ENCODE data around the gene HAT1. TPM values are rescaled to one million over a fixed set of nuclear protein-coding genes. Genes with fewer than 3 reads are reported as not detected.

The HAT1 gene
- total and polyA plus RNA-seq, 10 of the 15 experiments (the other 5 are each of a cell fraction or from before 2014, with no cell fraction given), result 60.0 to 225 (median 130) TPM

GRCh38 chr2:172012677-172013391 is 90.6 kb downstream of the HAT1 start:
- ChIA-PET RAD21 (ENCODE audit: unreplicated experiment) (no interaction called here), CTCF (no interaction called here), SMC1A (ENCODE audit: uncharacterized antibody, unreplicated experiment) (interaction anchor here (1.1 to 1.6 kb wide), 2 partner anchors 11 to 50 kb away, joined by 3 to 4 read pairs; no protein-coding TSS in a partner anchor), POLR2A (no interaction called here)
- Histone ChIP-seq H2AFZ (ENCODE audit: control insufficient read depth, low read depth, low read length) (no peak overlapping the region; the same call in 1 of the 2 replicates), H3K9ac (ENCODE audit: control insufficient read depth, insufficient read depth, low read length) (no peak overlapping the region), H4K20me1 (ENCODE audit: control insufficient read depth, insufficient read depth) (no peaks in the 10 kb centered on the region), H3K4me1 (ENCODE audit: control insufficient read depth, insufficient read depth, low read length) (peaks cover 17% of the 10 kb centered on the region), H3K79me2 (ENCODE audit: control insufficient read depth, insufficient read depth, low read length) (no peaks in the 10 kb centered on the region), H3K27ac (ENCODE audit: control insufficient read depth, insufficient read depth) (no peak overlapping the region), H3K4me2 (ENCODE audit: control insufficient read depth, insufficient read depth) (no peak overlapping the region; the same call in 1 of the 2 replicates), H3K36me3 (ENCODE audit: control insufficient read depth in 2 of 2, insufficient read depth in 2 of 2, low read length in 1 of 2) (no peaks in the 10 kb centered on the region), H3K9me3 (replicated peaks; ENCODE audit: control insufficient read depth, insufficient read depth, low read length) (no peaks in the 10 kb centered on the region), H3K4me3 (no peak overlapping the region), H3K27me3 (replicated peaks in 1 of 2; ENCODE audit: control insufficient read depth in 2 of 2, insufficient read depth in 2 of 2, low read length in 1 of 2) (no peaks in the 10 kb centered on the region)
- FAIRE-seq, result no peak
- no TSS peak for BruUV-seq (replicated peaks)
- WGBS (ENCODE audit: insufficient coverage, insufficient replicate concordance, low lambda C conversion rate, missing lambda C conversion rate), result 89% methylated on average over 9 of the region's 9 CpGs
- ATAC-seq, result peak; percentile 13; the same call in 1 of the 3 replicates
- DNase-seq (ENCODE audit: low read depth, low spot score), result no peak
- in situ Hi-C loops (cut with MboI), result no loop called here
- intact Hi-C loops (cut with micrococcal nuclease; ENCODE audit: unreplicated experiment), result no loop called here
- no peak for TF ChIP-seq BCLAF1 (IDR thresholded peaks at IDR 0.05)
- TF ChIP-seq EED (IDR thresholded peaks at IDR 0.05; ENCODE audit: low read depth), result no peak
- TF ChIP-seq EZH2 (IDR thresholded peaks at IDR 0.05; ENCODE audit: borderline replicate concordance, control insufficient read depth, low read depth, low read length), result no peak
- TF ChIP-seq TCF7 (IDR thresholded peaks at IDR 0.05; ENCODE audit: borderline replicate concordance), result no peak
- TF ChIP-seq MYB (IDR thresholded peaks at IDR 0.05; ENCODE audit: borderline replicate concordance, low read depth, low read length), result no peak
- TF ChIP-seq IKZF2 (IDR thresholded peaks at IDR 0.05), result no peak
- no peak for TF ChIP-seq YBX1 (IDR thresholded peaks at IDR 0.05)
- TF ChIP-seq, protein P1, sequence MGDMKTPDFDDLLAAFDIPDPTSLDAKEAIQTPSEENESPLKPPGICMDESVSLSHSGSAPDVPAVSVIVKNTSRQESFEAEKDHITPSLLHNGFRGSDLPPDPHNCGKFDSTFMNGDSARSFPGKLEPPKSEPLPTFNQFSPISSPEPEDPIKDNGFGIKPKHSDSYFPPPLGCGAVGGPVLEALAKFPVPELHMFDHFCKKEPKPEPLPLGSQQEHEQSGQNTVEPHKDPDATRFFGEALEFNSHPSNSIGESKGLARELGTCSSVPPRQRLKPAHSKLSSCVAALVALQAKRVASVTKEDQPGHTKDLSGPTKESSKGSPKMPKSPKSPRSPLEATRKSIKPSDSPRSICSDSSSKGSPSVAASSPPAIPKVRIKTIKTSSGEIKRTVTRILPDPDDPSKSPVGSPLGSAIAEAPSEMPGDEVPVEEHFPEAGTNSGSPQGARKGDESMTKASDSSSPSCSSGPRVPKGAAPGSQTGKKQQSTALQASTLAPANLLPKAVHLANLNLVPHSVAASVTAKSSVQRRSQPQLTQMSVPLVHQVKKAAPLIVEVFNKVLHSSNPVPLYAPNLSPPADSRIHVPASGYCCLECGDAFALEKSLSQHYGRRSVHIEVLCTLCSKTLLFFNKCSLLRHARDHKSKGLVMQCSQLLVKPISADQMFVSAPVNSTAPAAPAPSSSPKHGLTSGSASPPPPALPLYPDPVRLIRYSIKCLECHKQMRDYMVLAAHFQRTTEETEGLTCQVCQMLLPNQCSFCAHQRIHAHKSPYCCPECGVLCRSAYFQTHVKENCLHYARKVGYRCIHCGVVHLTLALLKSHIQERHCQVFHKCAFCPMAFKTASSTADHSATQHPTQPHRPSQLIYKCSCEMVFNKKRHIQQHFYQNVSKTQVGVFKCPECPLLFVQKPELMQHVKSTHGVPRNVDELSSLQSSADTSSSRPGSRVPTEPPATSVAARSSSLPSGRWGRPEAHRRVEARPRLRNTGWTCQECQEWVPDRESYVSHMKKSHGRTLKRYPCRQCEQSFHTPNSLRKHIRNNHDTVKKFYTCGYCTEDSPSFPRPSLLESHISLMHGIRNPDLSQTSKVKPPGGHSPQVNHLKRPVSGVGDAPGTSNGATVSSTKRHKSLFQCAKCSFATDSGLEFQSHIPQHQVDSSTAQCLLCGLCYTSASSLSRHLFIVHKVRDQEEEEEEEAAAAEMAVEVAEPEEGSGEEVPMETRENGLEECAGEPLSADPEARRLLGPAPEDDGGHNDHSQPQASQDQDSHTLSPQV (IDR thresholded peaks at IDR 0.05), result no peak
- TF ChIP-seq ZNF207 (IDR thresholded peaks at IDR 0.05; ENCODE audit: borderline replicate concordance), result no peak
- TF ChIP-seq, protein P2, sequence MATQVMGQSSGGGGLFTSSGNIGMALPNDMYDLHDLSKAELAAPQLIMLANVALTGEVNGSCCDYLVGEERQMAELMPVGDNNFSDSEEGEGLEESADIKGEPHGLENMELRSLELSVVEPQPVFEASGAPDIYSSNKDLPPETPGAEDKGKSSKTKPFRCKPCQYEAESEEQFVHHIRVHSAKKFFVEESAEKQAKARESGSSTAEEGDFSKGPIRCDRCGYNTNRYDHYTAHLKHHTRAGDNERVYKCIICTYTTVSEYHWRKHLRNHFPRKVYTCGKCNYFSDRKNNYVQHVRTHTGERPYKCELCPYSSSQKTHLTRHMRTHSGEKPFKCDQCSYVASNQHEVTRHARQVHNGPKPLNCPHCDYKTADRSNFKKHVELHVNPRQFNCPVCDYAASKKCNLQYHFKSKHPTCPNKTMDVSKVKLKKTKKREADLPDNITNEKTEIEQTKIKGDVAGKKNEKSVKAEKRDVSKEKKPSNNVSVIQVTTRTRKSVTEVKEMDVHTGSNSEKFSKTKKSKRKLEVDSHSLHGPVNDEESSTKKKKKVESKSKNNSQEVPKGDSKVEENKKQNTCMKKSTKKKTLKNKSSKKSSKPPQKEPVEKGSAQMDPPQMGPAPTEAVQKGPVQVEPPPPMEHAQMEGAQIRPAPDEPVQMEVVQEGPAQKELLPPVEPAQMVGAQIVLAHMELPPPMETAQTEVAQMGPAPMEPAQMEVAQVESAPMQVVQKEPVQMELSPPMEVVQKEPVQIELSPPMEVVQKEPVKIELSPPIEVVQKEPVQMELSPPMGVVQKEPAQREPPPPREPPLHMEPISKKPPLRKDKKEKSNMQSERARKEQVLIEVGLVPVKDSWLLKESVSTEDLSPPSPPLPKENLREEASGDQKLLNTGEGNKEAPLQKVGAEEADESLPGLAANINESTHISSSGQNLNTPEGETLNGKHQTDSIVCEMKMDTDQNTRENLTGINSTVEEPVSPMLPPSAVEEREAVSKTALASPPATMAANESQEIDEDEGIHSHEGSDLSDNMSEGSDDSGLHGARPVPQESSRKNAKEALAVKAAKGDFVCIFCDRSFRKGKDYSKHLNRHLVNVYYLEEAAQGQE (IDR thresholded peaks at IDR 0.05; ENCODE audit: low read depth, low read length), result no peak
- TF ChIP-seq, protein P3, sequence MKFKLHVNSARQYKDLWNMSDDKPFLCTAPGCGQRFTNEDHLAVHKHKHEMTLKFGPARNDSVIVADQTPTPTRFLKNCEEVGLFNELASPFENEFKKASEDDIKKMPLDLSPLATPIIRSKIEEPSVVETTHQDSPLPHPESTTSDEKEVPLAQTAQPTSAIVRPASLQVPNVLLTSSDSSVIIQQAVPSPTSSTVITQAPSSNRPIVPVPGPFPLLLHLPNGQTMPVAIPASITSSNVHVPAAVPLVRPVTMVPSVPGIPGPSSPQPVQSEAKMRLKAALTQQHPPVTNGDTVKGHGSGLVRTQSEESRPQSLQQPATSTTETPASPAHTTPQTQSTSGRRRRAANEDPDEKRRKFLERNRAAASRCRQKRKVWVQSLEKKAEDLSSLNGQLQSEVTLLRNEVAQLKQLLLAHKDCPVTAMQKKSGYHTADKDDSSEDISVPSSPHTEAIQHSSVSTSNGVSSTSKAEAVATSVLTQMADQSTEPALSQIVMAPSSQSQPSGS (IDR thresholded peaks at IDR 0.05; ENCODE audit: low read length), result no peak
